ENCODE data around the gene WNT4.

- TF ChIP-seq CTCF (IDR thresholded peaks at IDR 0.05; ENCODE audit: low read depth, low read length) (no peak), POLR2A (IDR thresholded peaks at IDR 0.05; ENCODE audit: extremely low read depth, insufficient read length) (no peak), MYC (IDR thresholded peaks at IDR 0.05; ENCODE audit: low read depth, low read length) (no peak)
Measured at GRCh38 chr1:22150923-22151322, 8.0 kb upstream of the WNT4 start.

All from NB4 (cell line).